NCI-H1092 (cell line): ENCODE results near the gene SLIT2.

Experiments used
- DNase-seq: peaks from one replicate; lab custom pipeline; 2025; lab: John Stamatoyannopoulos, UW

SLIT2 gene

GRCh38 chr4:20299515-20299914 lies 47.8 kb downstream of the SLIT2 start:
- no peak for DNase-seq

GRCh38 chr4:20301161-20301560 lies 49.5 kb downstream of the SLIT2 start:
- no peak for DNase-seq
